ENCODE results near the gene TRAPPC2L. TPM values are rescaled to one million over a fixed set of nuclear protein-coding genes. Genes with fewer than 3 reads are reported as not detected.

TRAPPC2L gene
- total and polyA plus RNA-seq, 2 of the 13 experiments (the other 11 are each of a cell fraction or from before 2014, with no cell fraction given), result 96.3 to 107 TPM

DNA sequence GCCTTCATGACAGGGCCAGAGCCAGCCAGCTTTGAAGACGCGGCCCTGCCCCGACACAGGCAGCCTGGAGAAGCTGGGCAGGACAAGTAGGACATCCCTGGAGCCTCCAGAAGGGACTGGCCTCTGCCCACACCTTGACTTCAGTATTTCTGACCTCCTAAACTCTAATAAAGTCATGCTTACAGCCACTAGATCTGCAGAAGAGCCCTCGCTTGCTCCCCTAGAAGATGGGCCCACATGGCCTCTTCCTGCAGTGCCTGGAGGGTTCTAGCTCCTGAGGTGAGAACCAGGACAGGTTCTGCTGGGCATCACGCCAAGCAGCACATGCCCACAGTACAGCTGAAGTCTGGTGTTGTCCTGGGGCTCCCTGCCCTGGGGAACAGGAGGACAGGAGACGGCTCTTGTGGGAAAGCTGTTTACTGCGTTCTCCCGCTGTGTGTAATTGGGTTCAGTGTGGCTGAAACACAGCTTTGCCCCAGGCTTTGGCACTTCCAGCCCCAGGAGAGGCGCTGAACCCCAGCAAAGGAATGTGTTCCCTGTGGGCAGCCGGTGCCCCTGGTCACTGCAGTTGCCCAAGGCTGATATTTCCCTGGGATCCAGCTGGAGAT is 47.8 kb upstream of the TRAPPC2L start (continued):
- TF ChIP-seq, protein P1, sequence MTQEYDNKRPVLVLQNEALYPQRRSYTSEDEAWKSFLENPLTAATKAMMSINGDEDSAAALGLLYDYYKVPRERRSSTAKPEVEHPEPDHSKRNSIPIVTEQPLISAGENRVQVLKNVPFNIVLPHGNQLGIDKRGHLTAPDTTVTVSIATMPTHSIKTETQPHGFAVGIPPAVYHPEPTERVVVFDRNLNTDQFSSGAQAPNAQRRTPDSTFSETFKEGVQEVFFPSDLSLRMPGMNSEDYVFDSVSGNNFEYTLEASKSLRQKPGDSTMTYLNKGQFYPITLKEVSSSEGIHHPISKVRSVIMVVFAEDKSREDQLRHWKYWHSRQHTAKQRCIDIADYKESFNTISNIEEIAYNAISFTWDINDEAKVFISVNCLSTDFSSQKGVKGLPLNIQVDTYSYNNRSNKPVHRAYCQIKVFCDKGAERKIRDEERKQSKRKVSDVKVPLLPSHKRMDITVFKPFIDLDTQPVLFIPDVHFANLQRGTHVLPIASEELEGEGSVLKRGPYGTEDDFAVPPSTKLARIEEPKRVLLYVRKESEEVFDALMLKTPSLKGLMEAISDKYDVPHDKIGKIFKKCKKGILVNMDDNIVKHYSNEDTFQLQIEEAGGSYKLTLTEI (CRISPR knock-in tag; conservative IDR thresholded peaks at IDR 0.05), result no peak
- TF ChIP-seq ZNF792 (CRISPR knock-in tag; IDR thresholded peaks at IDR 0.05), result no peak
- no peak for TF ChIP-seq MZF1 (CRISPR knock-in tag; IDR thresholded peaks at IDR 0.05; ENCODE audit: borderline replicate concordance)
- TF ChIP-seq, protein P2, sequence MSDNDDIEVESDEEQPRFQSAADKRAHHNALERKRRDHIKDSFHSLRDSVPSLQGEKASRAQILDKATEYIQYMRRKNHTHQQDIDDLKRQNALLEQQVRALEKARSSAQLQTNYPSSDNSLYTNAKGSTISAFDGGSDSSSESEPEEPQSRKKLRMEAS (IDR thresholded peaks at IDR 0.05), result 0 out of 2 replicates have a peak, but pooled peaks have one; percentile 6
- TF ChIP-seq NFATC3 (CRISPR knock-in tag; IDR thresholded peaks at IDR 0.05), result no peak
- TF ChIP-seq, protein P3, sequence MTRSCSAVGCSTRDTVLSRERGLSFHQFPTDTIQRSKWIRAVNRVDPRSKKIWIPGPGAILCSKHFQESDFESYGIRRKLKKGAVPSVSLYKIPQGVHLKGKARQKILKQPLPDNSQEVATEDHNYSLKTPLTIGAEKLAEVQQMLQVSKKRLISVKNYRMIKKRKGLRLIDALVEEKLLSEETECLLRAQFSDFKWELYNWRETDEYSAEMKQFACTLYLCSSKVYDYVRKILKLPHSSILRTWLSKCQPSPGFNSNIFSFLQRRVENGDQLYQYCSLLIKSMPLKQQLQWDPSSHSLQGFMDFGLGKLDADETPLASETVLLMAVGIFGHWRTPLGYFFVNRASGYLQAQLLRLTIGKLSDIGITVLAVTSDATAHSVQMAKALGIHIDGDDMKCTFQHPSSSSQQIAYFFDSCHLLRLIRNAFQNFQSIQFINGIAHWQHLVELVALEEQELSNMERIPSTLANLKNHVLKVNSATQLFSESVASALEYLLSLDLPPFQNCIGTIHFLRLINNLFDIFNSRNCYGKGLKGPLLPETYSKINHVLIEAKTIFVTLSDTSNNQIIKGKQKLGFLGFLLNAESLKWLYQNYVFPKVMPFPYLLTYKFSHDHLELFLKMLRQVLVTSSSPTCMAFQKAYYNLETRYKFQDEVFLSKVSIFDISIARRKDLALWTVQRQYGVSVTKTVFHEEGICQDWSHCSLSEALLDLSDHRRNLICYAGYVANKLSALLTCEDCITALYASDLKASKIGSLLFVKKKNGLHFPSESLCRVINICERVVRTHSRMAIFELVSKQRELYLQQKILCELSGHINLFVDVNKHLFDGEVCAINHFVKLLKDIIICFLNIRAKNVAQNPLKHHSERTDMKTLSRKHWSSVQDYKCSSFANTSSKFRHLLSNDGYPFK (CRISPR knock-in tag; IDR thresholded peaks at IDR 0.05; ENCODE audit: borderline replicate concordance), result no peak
- TF ChIP-seq, protein P4, sequence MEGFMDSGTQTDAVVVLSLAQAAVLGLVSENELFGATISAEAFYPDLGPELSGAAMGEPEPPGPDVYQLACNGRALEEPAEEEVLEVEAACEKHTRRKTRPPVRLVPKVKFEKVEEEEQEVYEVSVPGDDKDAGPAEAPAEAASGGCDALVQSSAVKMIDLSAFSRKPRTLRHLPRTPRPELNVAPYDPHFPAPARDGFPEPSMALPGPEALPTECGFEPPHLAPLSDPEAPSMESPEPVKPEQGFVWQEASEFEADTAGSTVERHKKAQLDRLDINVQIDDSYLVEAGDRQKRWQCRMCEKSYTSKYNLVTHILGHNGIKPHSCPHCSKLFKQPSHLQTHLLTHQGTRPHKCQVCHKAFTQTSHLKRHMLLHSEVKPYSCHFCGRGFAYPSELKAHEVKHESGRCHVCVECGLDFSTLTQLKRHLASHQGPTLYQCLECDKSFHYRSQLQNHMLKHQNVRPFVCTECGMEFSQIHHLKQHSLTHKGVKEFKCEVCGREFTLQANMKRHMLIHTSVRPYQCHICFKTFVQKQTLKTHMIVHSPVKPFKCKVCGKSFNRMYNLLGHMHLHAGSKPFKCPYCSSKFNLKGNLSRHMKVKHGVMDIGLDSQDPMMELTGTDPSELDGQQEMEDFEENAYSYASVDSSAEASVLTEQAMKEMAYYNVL (CRISPR knock-in tag; IDR thresholded peaks at IDR 0.05; ENCODE audit: borderline replicate concordance), result no peak
- TF ChIP-seq GLI4 (CRISPR knock-in tag; IDR thresholded peaks at IDR 0.05; ENCODE audit: borderline replicate concordance), result no peak
- TF ChIP-seq POLR2A (IDR thresholded peaks at IDR 0.05; ENCODE audit: insufficient read depth in 1 of 2, low read depth in 2 of 2, low read length in 2 of 2), result peak in 1 of 2 experiments; percentile 50; a peak in 1 of 4 replicates
- no peak for TF ChIP-seq ZZZ3 (CRISPR knock-in tag; IDR thresholded peaks at IDR 0.05; ENCODE audit: borderline replicate concordance)
- TF ChIP-seq ELF3 (CRISPR knock-in tag; IDR thresholded peaks at IDR 0.05), result no peak
- TF ChIP-seq, protein P5, sequence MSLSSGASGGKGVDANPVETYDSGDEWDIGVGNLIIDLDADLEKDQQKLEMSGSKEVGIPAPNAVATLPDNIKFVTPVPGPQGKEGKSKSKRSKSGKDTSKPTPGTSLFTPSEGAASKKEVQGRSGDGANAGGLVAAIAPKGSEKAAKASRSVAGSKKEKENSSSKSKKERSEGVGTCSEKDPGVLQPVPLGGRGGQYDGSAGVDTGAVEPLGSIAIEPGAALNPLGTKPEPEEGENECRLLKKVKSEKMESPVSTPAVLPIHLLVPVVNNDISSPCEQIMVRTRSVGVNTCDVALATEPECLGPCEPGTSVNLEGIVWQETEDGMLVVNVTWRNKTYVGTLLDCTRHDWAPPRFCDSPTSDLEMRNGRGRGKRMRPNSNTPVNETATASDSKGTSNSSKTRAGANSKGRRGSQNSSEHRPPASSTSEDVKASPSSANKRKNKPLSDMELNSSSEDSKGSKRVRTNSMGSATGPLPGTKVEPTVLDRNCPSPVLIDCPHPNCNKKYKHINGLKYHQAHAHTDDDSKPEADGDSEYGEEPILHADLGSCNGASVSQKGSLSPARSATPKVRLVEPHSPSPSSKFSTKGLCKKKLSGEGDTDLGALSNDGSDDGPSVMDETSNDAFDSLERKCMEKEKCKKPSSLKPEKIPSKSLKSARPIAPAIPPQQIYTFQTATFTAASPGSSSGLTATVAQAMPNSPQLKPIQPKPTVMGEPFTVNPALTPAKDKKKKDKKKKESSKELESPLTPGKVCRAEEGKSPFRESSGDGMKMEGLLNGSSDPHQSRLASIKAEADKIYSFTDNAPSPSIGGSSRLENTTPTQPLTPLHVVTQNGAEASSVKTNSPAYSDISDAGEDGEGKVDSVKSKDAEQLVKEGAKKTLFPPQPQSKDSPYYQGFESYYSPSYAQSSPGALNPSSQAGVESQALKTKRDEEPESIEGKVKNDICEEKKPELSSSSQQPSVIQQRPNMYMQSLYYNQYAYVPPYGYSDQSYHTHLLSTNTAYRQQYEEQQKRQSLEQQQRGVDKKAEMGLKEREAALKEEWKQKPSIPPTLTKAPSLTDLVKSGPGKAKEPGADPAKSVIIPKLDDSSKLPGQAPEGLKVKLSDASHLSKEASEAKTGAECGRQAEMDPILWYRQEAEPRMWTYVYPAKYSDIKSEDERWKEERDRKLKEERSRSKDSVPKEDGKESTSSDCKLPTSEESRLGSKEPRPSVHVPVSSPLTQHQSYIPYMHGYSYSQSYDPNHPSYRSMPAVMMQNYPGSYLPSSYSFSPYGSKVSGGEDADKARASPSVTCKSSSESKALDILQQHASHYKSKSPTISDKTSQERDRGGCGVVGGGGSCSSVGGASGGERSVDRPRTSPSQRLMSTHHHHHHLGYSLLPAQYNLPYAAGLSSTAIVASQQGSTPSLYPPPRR (CRISPR knock-in tag; IDR thresholded peaks at IDR 0.05; ENCODE audit: borderline replicate concordance), result no peak
- no peak for TF ChIP-seq MEIS1 (CRISPR knock-in tag; IDR thresholded peaks at IDR 0.05; ENCODE audit: borderline replicate concordance)
- TF ChIP-seq U2AF2 (IDR thresholded peaks at IDR 0.05; ENCODE audit: low read depth, low read length), result no peak
- TF ChIP-seq, protein P6, sequence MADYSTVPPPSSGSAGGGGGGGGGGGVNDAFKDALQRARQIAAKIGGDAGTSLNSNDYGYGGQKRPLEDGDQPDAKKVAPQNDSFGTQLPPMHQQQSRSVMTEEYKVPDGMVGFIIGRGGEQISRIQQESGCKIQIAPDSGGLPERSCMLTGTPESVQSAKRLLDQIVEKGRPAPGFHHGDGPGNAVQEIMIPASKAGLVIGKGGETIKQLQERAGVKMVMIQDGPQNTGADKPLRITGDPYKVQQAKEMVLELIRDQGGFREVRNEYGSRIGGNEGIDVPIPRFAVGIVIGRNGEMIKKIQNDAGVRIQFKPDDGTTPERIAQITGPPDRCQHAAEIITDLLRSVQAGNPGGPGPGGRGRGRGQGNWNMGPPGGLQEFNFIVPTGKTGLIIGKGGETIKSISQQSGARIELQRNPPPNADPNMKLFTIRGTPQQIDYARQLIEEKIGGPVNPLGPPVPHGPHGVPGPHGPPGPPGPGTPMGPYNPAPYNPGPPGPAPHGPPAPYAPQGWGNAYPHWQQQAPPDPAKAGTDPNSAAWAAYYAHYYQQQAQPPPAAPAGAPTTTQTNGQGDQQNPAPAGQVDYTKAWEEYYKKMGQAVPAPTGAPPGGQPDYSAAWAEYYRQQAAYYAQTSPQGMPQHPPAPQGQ (CRISPR knock-in tag; IDR thresholded peaks at IDR 0.05; ENCODE audit: borderline replicate concordance), result no peak

Measured in HepG2 (cell line).